GM13977 (cell line): ENCODE measurements around the gene USP9X.

ENCODE experiments used
- DNase-seq: peaks from one replicate; pipeline ENCODE4 v3.0.0; 2012; ENCODE audit warnings: low spot score
- CTCF ChIP-seq: IDR thresholded peaks from 2 replicates; pipeline ENCODE4 v1.5.1; 2012; ENCODE audit warnings: mild to moderate bottlenecking, control low read depth; ENCODE audit not compliant: insufficient read depth; ENCODE audit errors: extremely low read depth, missing control alignments
- in situ Hi-C: fragments of 300-500 bp; cut with MboI; formaldehyde crosslinking; loops from one replicate; pipeline ENCODE4 v1.12.0; 2022; ENCODE audit warnings: low sequenced_read_pairs, low pct_unique_long_range_greater_than_20kb, mixed read lengths, inconsistent platforms; ENCODE audit not compliant: unreplicated experiment

Gene USP9X

GRCh38 chrX:41119803-41120202 is 34.6 kb downstream of the USP9X start:
- peak; percentile 19 for DNase-seq
- in situ Hi-C loops: loop anchor here (10.0 kb wide), 1 partner anchor 245 kb away; no protein-coding TSS in a partner anchor
- no peak for TF ChIP-seq CTCF

GRCh38 chrX:41121766-41122165 is 36.5 kb downstream of the USP9X start:
- no peak for TF ChIP-seq CTCF
- in situ Hi-C loops: no loop called here
- DNase-seq: no peak

- DNase-seq: no peak
- no peak for TF ChIP-seq CTCF
- in situ Hi-C loops: no loop called here
These were observed 37.5 kb downstream of the USP9X start for GRCh38 chrX:41122664-41123257.

GRCh38 chrX:41127477-41128192 is 42.4 kb downstream of the USP9X start:
- TF ChIP-seq CTCF: no peak
- in situ Hi-C loops: loop anchor here (25.0 kb wide), 1 partner anchor 465 kb away; no protein-coding TSS in a partner anchor
- peak; percentile 20 for DNase-seq

GRCh38 chrX:41128955-41129354 is 43.7 kb downstream of the USP9X start:
- TF ChIP-seq CTCF: no peak
- DNase-seq: no peak
- in situ Hi-C loops: loop anchor here (25.0 kb wide), 1 partner anchor 467 kb away; no protein-coding TSS in a partner anchor

- in situ Hi-C loops: loop anchor here (25.0 kb wide), 1 partner anchor 469 kb away; no protein-coding TSS in a partner anchor
- TF ChIP-seq CTCF: no peak
- DNase-seq: no peak
These were observed 46.5 kb downstream of the USP9X start for GRCh38 chrX:41131766-41132165.
